ENCODE measurements around the gene TPM2. TPM values are rescaled to one million over a fixed set of nuclear protein-coding genes. Genes with fewer than 3 reads are reported as not detected.

The TPM2 gene
- polyA plus RNA-seq, 1 experiment = 1,727 TPM

- POLR2A ChIA-PET = no interaction called here
- DNase-seq (ENCODE audit: low read depth) = no peak
- TF ChIP-seq, protein P1, sequence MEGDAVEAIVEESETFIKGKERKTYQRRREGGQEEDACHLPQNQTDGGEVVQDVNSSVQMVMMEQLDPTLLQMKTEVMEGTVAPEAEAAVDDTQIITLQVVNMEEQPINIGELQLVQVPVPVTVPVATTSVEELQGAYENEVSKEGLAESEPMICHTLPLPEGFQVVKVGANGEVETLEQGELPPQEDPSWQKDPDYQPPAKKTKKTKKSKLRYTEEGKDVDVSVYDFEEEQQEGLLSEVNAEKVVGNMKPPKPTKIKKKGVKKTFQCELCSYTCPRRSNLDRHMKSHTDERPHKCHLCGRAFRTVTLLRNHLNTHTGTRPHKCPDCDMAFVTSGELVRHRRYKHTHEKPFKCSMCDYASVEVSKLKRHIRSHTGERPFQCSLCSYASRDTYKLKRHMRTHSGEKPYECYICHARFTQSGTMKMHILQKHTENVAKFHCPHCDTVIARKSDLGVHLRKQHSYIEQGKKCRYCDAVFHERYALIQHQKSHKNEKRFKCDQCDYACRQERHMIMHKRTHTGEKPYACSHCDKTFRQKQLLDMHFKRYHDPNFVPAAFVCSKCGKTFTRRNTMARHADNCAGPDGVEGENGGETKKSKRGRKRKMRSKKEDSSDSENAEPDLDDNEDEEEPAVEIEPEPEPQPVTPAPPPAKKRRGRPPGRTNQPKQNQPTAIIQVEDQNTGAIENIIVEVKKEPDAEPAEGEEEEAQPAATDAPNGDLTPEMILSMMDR (IDR thresholded peaks at IDR 0.05; ENCODE audit: insufficient read depth, low read depth, low read length) = no peak
These were observed 16.3 kb downstream of the TPM2 start, which contains the start of gene CA9 for GRCh38 chr9:35673132-35674024. CA9 (plus strand) TSS chr9:35673928; CDS start chr9:35673960, 32 bp downstream.

DNA sequence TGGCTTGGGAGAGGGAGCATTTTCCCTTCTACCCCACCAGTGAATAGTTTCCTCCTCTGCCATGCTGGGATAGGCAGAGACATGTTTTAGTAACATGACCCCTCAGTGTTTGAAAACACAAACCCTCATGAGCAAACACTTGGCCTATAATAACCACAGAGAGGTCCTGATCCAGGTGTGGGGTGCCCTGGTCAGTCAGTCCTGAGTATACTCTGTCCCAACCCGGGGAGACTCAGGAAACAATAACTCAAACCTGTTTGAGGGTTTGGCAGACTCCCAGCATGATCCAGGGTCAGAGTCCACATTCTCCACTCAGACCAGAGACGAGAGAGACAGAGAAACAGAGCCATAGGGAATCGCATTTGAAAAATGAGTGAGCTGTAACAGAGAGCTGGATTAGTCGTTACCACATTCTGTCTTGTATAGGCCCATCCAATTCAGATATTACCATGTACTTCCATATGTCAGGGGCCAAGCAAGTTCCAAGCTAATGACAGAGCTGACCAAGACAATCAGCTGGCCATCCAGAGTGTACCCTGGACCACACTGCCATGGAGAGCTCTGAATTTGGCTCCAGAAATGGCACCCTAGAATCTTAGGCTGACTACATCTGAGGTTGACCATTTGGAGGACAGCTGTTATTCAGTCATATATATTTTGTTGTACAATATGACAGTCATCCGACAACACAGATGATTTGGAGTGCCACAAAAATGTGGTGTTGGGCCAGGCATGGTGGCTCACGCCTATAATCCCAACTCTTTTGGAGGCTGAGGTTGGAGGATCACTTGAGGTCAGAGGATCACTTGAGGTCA, 20.2 kb downstream of the TPM2 start:
- ChIA-PET POLR2A (interaction anchor here (0.8 kb wide), 1 partner anchor 26 kb away, joined by 14 read pairs; no protein-coding TSS in a partner anchor), CTCF (interaction anchor here (0.9 to 2.5 kb wide), 8 partner anchors 8 to 27 kb away, joined by 3 to 19 read pairs (median 4); partner anchors contain the start of genes CCDC107 and RMRP)

More at GRCh38 chr9:35673132-35674024, 16.3 kb downstream of the TPM2 start, which contains the start of gene CA9:
- Histone ChIP-seq H3K4me3 (ENCODE audit: low read depth, low read length) (no peak within 1 kb of the TSS), H3K36me3 (ENCODE audit: control insufficient read depth, insufficient read depth, low read length) (no peaks in the 10 kb centered on the region), H3K27me3 (ENCODE audit: control insufficient read depth, insufficient read depth, low read length) (no peaks in the 10 kb centered on the region)
- CTCF ChIA-PET = interaction anchor here (0.8 to 5.0 kb wide), 5 partner anchors 8 to 63 kb away, joined by 3 to 29 read pairs (median 3); partner anchors contain the start of gene ARHGEF39

DNA sequence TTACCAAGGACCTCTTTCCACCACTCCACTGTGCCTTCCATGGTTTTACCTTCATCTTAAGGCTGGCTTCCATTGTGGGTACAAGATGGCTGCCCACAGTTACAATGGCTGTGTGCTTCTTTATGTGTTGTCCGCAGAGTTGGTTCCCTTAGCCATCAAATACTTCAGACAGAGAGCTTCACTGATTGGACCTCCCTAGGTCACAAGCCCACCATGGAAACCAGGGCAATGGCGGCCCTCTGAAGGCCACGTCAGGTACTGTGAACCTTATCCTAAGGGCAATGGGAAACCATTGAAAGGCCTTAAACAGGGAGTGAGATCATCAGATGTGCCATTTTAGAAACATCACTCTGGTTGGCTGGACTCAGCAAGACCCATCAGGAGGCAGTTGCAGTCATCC, 21.8 kb downstream of the TPM2 start:
- ChIA-PET CTCF (no interaction called here), POLR2A (no interaction called here)
- Histone ChIP-seq H3K4me3 (ENCODE audit: low read depth, low read length) (no peak overlapping the region), H3K36me3 (ENCODE audit: control insufficient read depth, insufficient read depth, low read length) (no peaks in the 10 kb centered on the region), H3K27me3 (ENCODE audit: control insufficient read depth, insufficient read depth, low read length) (no peaks in the 10 kb centered on the region)
- no peak for DNase-seq (ENCODE audit: low read depth)
- TF ChIP-seq, protein P1 (IDR thresholded peaks at IDR 0.05; ENCODE audit: insufficient read depth, low read depth, low read length) = no peak

More for the DNA sequence above, 20.2 kb downstream of the TPM2 start:
- no peaks in the 10 kb centered on the region for H3K36me3 ChIP-seq (ENCODE audit: control insufficient read depth, insufficient read depth, low read length)
- no peaks in the 10 kb centered on the region for H3K27me3 ChIP-seq (ENCODE audit: control insufficient read depth, insufficient read depth, low read length)
- DNase-seq (ENCODE audit: low read depth) = no peak
- no peak overlapping the region for H3K4me3 ChIP-seq (ENCODE audit: low read depth, low read length)
- TF ChIP-seq, protein P1 (IDR thresholded peaks at IDR 0.05; ENCODE audit: insufficient read depth, low read depth, low read length) = no peak

DNA sequence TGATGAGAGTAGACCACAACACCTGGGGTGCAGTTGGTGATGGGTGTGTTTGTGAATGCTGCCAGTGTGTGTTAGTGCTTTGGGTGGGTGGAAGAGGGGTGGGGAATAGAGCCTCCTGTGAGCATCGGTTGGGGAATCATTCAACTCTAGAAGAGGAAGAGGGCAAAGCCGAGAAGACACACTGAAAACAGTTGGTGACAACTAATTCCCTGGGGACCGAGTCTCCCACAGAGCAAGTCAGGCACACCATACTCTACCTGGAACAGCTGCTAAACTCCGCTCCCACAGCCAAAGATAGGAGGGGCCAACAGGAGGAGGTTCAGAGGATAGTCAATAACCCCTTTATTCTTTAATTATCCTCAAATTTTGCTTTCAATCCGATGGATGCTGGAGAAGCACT, 23.2 kb downstream of the TPM2 start:
- DNase-seq (ENCODE audit: low read depth) = no peak
- CTCF ChIA-PET = interaction anchor here (0.7 to 6.4 kb wide), 3 partner anchors 9 to 66 kb away, joined by 3 to 63 read pairs (median 5); partner anchors contain the start of genes CREB3 and TLN1
- H3K36me3 ChIP-seq (ENCODE audit: control insufficient read depth, insufficient read depth, low read length) = no peaks in the 10 kb centered on the region
- no peaks in the 10 kb centered on the region for H3K27me3 ChIP-seq (ENCODE audit: control insufficient read depth, insufficient read depth, low read length)
- H3K4me3 ChIP-seq (ENCODE audit: low read depth, low read length) = no peak overlapping the region
- POLR2A ChIA-PET = no interaction called here
- TF ChIP-seq, protein P1 (IDR thresholded peaks at IDR 0.05; ENCODE audit: insufficient read depth, low read depth, low read length) = no peak

Data from BJ (cell line).